ENCODE data around the gene CBY1.
A peak's percentile ranks its signal among the peaks of the same experiment; 100 is the strongest.

The CBY1 gene

DNA sequence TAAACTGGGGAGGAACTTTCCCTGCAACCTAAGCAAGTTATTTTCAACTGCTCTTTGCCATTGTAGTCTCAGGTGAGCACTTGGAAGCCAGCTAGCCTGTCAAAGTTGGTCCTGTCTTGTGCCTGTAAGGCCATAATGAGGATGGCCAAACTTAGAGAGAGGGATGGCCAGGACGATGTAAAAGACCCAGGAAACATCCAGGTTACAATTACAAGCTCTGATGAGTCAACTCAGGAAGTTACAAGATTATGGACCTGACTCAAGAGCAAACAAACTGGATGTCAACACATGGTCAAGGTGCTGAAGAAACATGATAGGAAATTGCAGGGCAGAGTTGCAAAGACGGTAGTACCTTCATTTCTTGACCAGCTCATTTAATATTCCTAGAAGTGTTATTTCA is 50.9 kb downstream of the CBY1 start:
- DNase-seq (ENCODE audit: low read depth), result no peak
- TF ChIP-seq, protein P1, sequence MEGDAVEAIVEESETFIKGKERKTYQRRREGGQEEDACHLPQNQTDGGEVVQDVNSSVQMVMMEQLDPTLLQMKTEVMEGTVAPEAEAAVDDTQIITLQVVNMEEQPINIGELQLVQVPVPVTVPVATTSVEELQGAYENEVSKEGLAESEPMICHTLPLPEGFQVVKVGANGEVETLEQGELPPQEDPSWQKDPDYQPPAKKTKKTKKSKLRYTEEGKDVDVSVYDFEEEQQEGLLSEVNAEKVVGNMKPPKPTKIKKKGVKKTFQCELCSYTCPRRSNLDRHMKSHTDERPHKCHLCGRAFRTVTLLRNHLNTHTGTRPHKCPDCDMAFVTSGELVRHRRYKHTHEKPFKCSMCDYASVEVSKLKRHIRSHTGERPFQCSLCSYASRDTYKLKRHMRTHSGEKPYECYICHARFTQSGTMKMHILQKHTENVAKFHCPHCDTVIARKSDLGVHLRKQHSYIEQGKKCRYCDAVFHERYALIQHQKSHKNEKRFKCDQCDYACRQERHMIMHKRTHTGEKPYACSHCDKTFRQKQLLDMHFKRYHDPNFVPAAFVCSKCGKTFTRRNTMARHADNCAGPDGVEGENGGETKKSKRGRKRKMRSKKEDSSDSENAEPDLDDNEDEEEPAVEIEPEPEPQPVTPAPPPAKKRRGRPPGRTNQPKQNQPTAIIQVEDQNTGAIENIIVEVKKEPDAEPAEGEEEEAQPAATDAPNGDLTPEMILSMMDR (IDR thresholded peaks at IDR 0.05; ENCODE audit: low read depth, low read length, missing control alignments), result no peak
- peak overlapping the region; percentile 81 for H3K4me3 ChIP-seq (ENCODE audit: low read depth, low read length)

DNA sequence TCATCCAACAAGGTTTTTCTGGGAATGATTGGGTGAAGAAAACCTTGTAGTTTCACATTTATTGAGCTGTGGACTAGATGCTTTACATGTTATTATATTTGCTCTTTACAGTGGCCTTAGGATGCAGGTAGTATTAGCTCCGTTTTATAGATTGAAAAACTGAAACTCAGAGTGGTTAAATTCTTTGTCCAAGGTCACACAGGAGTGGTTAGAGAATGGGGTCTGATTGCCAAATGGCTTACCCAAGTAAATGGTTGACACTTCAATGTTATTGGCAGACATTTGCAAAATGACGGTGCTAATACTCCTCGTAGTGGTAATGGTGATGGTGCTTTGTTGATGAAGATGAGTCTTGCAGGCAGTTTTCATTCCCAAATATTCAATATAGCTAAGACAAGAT is 51.5 kb downstream of the CBY1 start:
- TF ChIP-seq, protein P1 (IDR thresholded peaks at IDR 0.05; ENCODE audit: low read depth, low read length, missing control alignments), result no peak
- DNase-seq (ENCODE audit: low read depth), result no peak
- H3K4me3 ChIP-seq (ENCODE audit: low read depth, low read length), result peak overlapping the region; percentile 81; the same call in 1 of the 2 replicates

GRCh38 chr22:38709306-38709705 is 52.9 kb downstream of the CBY1 start:
- no peak for DNase-seq (ENCODE audit: low read depth)
- no peak overlapping the region; the same call in 1 of the 2 replicates for H3K4me3 ChIP-seq (ENCODE audit: low read depth, low read length)
- TF ChIP-seq, protein P1 (IDR thresholded peaks at IDR 0.05; ENCODE audit: low read depth, low read length, missing control alignments), result no peak

DNA sequence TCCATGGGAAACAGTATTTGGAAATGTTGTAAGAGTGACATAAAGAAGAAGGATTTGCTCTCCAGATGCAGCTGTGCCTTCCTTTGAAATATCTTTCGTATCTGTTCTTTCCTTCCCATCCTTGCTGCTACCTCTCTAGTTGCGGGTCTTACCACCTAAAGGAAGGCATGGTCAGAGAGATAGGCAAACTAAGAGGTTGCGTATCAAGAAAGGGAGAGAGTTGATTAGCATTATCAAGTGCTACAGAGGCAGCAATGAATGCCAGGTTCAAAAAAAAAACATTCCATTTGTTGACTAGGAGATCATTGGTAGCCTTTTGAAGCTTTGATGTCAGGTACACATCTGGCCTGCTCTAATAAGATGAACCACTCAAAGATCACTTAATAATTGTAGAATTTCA is 53.9 kb downstream of the CBY1 start:
- no peak overlapping the region for H3K4me3 ChIP-seq (ENCODE audit: low read depth, low read length)
- TF ChIP-seq, protein P1 (IDR thresholded peaks at IDR 0.05; ENCODE audit: low read depth, low read length, missing control alignments), result no peak
- no peak for DNase-seq (ENCODE audit: low read depth)

DNA sequence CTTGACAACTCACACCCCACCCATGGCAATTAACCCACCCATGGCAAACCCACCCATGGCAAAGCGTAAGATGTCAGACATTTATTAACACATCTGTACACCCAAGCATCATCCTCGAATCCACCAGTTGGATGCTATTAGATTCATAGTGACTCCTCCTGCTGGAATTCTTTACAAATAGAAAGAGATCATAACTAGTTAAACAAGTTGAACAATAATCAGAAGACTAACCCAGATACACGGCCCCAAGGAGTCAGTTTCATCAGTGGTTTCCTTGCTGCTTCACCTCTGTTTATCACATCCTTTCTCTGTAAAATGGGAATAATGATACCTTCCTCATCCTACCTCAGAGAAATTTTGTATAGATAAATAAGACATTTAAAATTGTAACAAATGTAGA is 54.4 kb downstream of the CBY1 start:
- DNase-seq (ENCODE audit: low read depth), result no peak
- TF ChIP-seq, protein P1 (IDR thresholded peaks at IDR 0.05; ENCODE audit: low read depth, low read length, missing control alignments), result no peak

DNA sequence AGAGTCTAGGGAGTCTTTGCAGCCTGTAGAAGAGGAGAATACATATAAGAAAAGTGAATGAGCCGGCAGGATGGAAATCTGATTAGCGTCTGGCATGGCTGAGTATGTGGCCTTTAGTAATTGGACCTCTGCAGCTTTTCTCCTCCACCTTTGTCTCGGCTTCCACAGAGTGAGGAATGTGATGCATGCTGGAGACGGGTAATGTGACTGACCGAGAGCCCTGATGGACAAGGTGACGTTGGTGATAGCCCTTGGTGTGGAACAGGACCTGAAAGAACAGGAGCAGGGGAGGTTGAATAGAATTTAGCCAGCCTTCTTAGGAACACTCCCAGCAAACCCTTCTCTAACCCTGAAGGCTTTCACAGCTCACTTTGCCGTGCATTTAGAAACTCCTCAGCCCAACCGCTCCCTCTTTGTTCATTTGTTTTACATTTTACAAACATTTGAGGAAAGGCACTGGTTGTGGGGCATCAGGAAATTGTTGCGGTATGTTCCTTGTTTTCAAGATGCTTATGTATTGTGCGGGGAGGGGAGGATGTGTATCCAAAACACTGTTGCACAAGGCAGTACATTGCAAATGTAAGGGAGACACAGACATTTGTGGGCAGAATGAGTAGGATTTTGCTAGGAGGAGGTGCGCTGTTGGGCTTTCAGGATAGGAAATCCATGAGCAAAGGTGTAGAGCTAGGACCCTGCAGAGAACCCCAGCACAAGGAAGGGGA is 56.2 kb downstream of the CBY1 start:
- TF ChIP-seq, protein P1 (IDR thresholded peaks at IDR 0.05; ENCODE audit: low read depth, low read length, missing control alignments), result no peak
- H3K4me3 ChIP-seq (ENCODE audit: low read depth, low read length), result no peak overlapping the region
- DNase-seq (ENCODE audit: low read depth), result no peak

More for the DNA sequence above, 54.4 kb downstream of the CBY1 start:
- no peak overlapping the region for H3K4me3 ChIP-seq (ENCODE audit: low read depth, low read length)

GRCh38 chr22:38713921-38714320 is 57.5 kb downstream of the CBY1 start:
- no peak overlapping the region for H3K4me3 ChIP-seq (ENCODE audit: low read depth, low read length)
- TF ChIP-seq, protein P1 (IDR thresholded peaks at IDR 0.05; ENCODE audit: low read depth, low read length, missing control alignments), result no peak
- DNase-seq (ENCODE audit: low read depth), result no peak

All from GM12864 (cell line).